ENCODE results near the gene WDFY2.

Gene WDFY2

GRCh38 chr13:51801631-51802099, 217.4 kb downstream of the WDFY2 start:
- Mint-ChIP-seq H3K36me3 (ENCODE audit: low read depth) (no peaks in the 10 kb centered on the region), H3K27me3 (ENCODE audit: low read depth) (peaks cover 8% of the 10 kb centered on the region), H3K9me3 (no peaks in the 10 kb centered on the region), H3K4me3 (peak overlapping the region; percentile 46 to 93 (median 63)), H3K27ac (peak overlapping the region; percentile 0 to 98 (median 95)), H3K4me1 (peaks cover 17% of the 10 kb centered on the region)
- TF ChIP-seq CTCF (IDR thresholded peaks at IDR 0.05; ENCODE audit: unreplicated experiment in 3 of 3): no peak

DNA sequence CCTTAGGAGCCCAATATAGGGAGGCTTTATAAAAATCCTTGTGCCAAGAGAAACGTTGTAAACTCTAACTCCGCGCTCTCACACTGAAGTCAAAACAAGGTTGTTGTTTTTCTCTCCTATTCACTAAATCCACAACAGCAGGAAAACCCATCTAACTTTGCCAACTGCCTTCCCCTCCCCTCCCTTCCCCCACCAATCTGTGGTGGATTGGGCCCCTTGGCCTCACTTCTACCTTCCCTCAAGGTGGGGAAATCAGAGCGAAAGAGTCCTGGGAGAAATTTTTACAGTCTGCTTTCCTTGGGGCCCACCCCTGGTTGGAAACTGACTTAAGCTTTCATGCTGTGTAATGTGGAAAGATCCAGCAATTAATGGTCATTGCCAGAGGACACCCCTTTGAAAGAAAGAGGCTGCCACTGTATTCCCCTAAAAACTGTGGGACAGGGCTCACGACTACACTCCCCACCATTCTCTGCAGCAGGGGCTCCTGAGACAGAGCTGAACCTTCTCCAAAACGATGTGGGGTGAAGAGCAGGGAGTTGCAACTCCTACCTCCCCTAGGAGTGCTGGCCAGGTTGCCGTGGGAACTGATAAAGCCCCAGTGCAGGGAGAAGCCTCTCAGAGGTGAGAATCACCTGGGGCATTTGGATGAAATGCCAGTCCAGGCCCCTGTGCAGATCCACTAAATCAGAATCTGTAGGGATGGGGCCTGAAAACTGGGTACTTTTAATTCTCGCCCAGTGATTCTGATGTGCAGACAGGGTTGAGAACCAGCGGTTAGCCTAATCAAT, 218.6 kb downstream of the WDFY2 start:
- no peak for TF ChIP-seq CTCF (IDR thresholded peaks at IDR 0.05; ENCODE audit: unreplicated experiment in 3 of 3)
- Mint-ChIP-seq H3K36me3 (ENCODE audit: low read depth) (no peaks in the 10 kb centered on the region), H3K4me1 (peaks cover 17% of the 10 kb centered on the region), H3K4me3 (peak overlapping the region; percentile 89 to 97 (median 93)), H3K9me3 (no peaks in the 10 kb centered on the region), H3K27ac (peak overlapping the region; percentile 78 to 98 (median 95)), H3K27me3 (ENCODE audit: low read depth) (peaks cover 8% of the 10 kb centered on the region)

DNA sequence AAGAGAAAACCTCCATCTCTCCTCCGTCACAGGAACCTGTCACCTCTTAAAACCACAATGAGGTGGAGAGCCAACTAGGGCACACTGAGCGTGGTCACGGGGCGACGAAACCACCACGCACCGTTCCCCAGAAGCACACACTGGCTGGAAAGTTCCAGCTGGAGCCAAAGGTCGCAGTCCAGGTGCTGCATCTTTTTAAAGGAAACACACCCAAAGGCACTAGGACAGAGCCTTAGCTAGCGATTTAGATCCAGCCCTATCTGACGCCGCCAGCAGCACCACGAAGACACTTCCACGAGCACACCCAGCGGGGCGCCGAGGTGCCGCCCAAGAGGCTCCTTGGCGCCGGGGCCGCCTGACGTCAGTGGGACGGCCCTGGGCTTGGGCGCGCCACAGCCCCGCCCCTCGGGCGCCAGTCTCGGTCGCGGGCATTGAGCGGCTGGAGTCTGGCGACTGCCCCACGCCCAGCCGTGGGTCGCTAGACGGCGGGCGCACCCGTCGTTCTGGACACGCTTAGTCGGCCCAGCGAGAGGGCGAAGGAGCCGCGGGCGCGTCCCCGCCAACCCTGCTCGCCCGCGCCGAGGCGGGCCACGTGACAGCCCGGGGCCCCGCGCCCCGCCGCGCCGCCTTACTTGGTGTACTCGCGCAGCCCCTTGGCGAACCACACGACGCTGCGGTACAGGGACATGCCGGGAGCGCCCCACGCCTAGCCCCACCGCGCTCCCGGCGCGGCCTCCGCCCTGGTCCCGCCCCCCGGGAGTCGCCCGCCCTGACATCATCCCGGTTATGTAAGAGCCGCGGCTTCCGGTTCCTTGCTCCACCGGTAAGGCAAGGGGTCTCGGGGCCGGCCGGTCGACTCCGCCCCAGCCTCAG, 219.4 kb downstream of the WDFY2 start, which contains the start of gene DHRS12:
DHRS12 (minus strand) TSS at position 742 of the 873 bp plus-strand sequence. CDS start 4,504 bp downstream, outside the sequence.
- Mint-ChIP-seq H3K4me1 (peaks cover 17% of the 10 kb centered on the region), H3K36me3 (ENCODE audit: low read depth) (no peaks in the 10 kb centered on the region), H3K4me3 (peak within 1 kb of the TSS; percentile 89 to 97 (median 93)), H3K27me3 (ENCODE audit: low read depth) (peaks cover 8% of the 10 kb centered on the region), H3K9me3 (no peaks in the 10 kb centered on the region), H3K27ac (peak within 1 kb of the TSS; percentile 87 to 98 (median 95))
- TF ChIP-seq CTCF (IDR thresholded peaks at IDR 0.05; ENCODE audit: unreplicated experiment in 3 of 3): no peak

- Mint-ChIP-seq H3K36me3 (ENCODE audit: low read depth) (no peaks in the 10 kb centered on the region), H3K9me3 (no peaks in the 10 kb centered on the region), H3K27me3 (ENCODE audit: low read depth) (peaks cover 8% of the 10 kb centered on the region), H3K4me1 (peaks cover 17% of the 10 kb centered on the region), H3K4me3 (peak overlapping the region; percentile 84 to 93 (median 89)), H3K27ac (peak overlapping the region; percentile 87 to 95 (median 95))
- TF ChIP-seq CTCF (IDR thresholded peaks at IDR 0.05; ENCODE audit: unreplicated experiment in 3 of 3): no peak
Measured at GRCh38 chr13:51804295-51805172, 220.3 kb downstream of the WDFY2 start.

GRCh38 chr13:51805313-51805712, 221.1 kb downstream of the WDFY2 start:
- peaks cover 17% of the 10 kb centered on the region for H3K4me1 Mint-ChIP-seq
- H3K27ac Mint-ChIP-seq: peak overlapping the region; percentile 87 to 95 (median 95)
- peak overlapping the region; percentile 84 to 93 (median 89) for H3K4me3 Mint-ChIP-seq
- no peaks in the 10 kb centered on the region for H3K36me3 Mint-ChIP-seq (ENCODE audit: low read depth)
- no peaks in the 10 kb centered on the region for H3K9me3 Mint-ChIP-seq
- TF ChIP-seq CTCF (IDR thresholded peaks at IDR 0.05; ENCODE audit: unreplicated experiment in 3 of 3): no peak
- H3K27me3 Mint-ChIP-seq (ENCODE audit: low read depth): peaks cover 8% of the 10 kb centered on the region

All from nephron (organoid).